H9 (cell line): Measurements from ENCODE around the gene MOGAT2. TPM values are rescaled to one million over a fixed set of nuclear protein-coding genes. Genes with fewer than 3 reads are reported as not detected.

Experiments
- DNase-seq: peaks from one replicate; pipeline ENCODE4 v3.0.0-alpha.2; 2017
- H2AFZ ChIP-seq: one replicate; pipeline ENCODE4 v1.6.1; 2013; ENCODE audit warnings: mild to moderate bottlenecking, low read length, control low read depth, moderate library complexity
- H2AK5ac ChIP-seq: 2 replicates; pipeline ENCODE4 v1.6.1; 2013; ENCODE audit warnings: low read length, control low read depth, mixed read lengths; ENCODE audit not compliant: insufficient read length
- H2BK120ac ChIP-seq: one replicate; pipeline ENCODE4 v1.6.1; 2013; ENCODE audit warnings: low read depth, mild to moderate bottlenecking, low read length, control low read depth, inconsistent platforms; ENCODE audit not compliant: poor library complexity, severe bottlenecking
- H2BK12ac ChIP-seq: 2 replicates; pipeline ENCODE4 v1.6.1; 2013; ENCODE audit warnings: low read length, control low read depth, mixed read lengths, low read depth; ENCODE audit not compliant: insufficient read length
- H2BK15ac ChIP-seq: 2 replicates; pipeline ENCODE4 v1.6.1; 2013; ENCODE audit warnings: low read depth, low read length, control low read depth
- H2BK20ac ChIP-seq: one replicate; pipeline ENCODE4 v1.6.1; 2013; ENCODE audit warnings: low read depth, mild to moderate bottlenecking, low read length, control low read depth, inconsistent platforms; ENCODE audit not compliant: poor library complexity, severe bottlenecking
- H2BK5ac ChIP-seq: 2 replicates; pipeline ENCODE4 v1.6.1; 2013; ENCODE audit warnings: low read length, control low read depth, mixed read lengths; ENCODE audit not compliant: insufficient read length
- H3K14ac ChIP-seq: 2 replicates; pipeline ENCODE4 v1.6.1; 2013; ENCODE audit warnings: low read length, control low read depth; ENCODE audit not compliant: insufficient read depth
- H3K18ac ChIP-seq: 2 replicates; pipeline ENCODE4 v1.6.1; 2013; ENCODE audit warnings: low read depth, mild to moderate bottlenecking, mixed read lengths, low read length, control low read depth; ENCODE audit not compliant: insufficient read length
- H3K23ac ChIP-seq: 2 replicates; pipeline ENCODE4 v1.6.1; 2013; ENCODE audit warnings: low read length, control low read depth, mixed read lengths, low read depth; ENCODE audit not compliant: insufficient read length
- H3K23me2 ChIP-seq: 2 replicates; pipeline ENCODE4 v1.6.1; 2013; ENCODE audit warnings: low read depth, mild to moderate bottlenecking, mixed read lengths, low read length, control low read depth; ENCODE audit not compliant: insufficient read length, poor library complexity, severe bottlenecking
- H3K27ac ChIP-seq: 2 replicates; pipeline ENCODE4 v1.5.1; 2013; ENCODE audit warnings: low read length, control low read depth, mixed read lengths, low read depth; ENCODE audit not compliant: insufficient read length
- H3K27me3 ChIP-seq: 2 replicates; pipeline ENCODE4 v1.6.1; 2013; ENCODE audit warnings: low read length, control low read depth, inconsistent platforms; ENCODE audit not compliant: insufficient read depth
- H3K4ac ChIP-seq: 2 replicates; pipeline ENCODE4 v1.6.1; 2013; ENCODE audit warnings: low read depth, mild to moderate bottlenecking, control low read depth, inconsistent platforms, low read length, moderate library complexity
- H3K4me1 ChIP-seq: 2 replicates; pipeline ENCODE4 v1.6.1; 2013; ENCODE audit warnings: low read length, control low read depth, inconsistent platforms; ENCODE audit not compliant: insufficient read depth
- H3K4me2 ChIP-seq: 2 replicates; pipeline ENCODE4 v1.6.1; 2013; ENCODE audit warnings: low read length, control low read depth, mixed read lengths; ENCODE audit not compliant: insufficient read length, insufficient read depth
- H3K56ac ChIP-seq: 2 replicates; pipeline ENCODE4 v1.6.1; 2013; ENCODE audit warnings: low read depth, mild to moderate bottlenecking, mixed read lengths, low read length, control low read depth; ENCODE audit not compliant: insufficient read length
- H3K79me1 ChIP-seq: 2 replicates; pipeline ENCODE4 v1.6.1; 2013; ENCODE audit warnings: low read depth, mild to moderate bottlenecking, moderate library complexity, low read length, control low read depth, inconsistent platforms; ENCODE audit not compliant: insufficient read depth, poor library complexity, severe bottlenecking
- H3K79me2 ChIP-seq: 2 replicates; pipeline ENCODE4 v1.6.1; 2013; ENCODE audit warnings: low read length, control low read depth, inconsistent platforms; ENCODE audit not compliant: insufficient read depth
- H3K9ac ChIP-seq: 2 replicates; pipeline ENCODE4 v1.6.1; 2013; ENCODE audit warnings: low read length, control low read depth, mixed read lengths; ENCODE audit not compliant: insufficient read length; ENCODE audit errors: extremely low read depth
- H3K9me3 ChIP-seq: one replicate; pipeline ENCODE4 v1.6.1; 2013; ENCODE audit warnings: low read depth, low read length, inconsistent platforms; ENCODE audit not compliant: control insufficient read depth
- H3T11ph ChIP-seq: one replicate; pipeline ENCODE4 v1.6.1; 2013; ENCODE audit warnings: mild to moderate bottlenecking, low read length, control low read depth, inconsistent platforms
- H4K20me1 ChIP-seq: one replicate; pipeline ENCODE4 v1.6.1; 2013; ENCODE audit not compliant: control insufficient read depth, insufficient read length, insufficient read depth
- H4K5ac ChIP-seq: 2 replicates; pipeline ENCODE4 v1.6.1; 2013; ENCODE audit warnings: low read depth, mild to moderate bottlenecking, mixed read lengths, low read length, control low read depth; ENCODE audit not compliant: insufficient read length
- H4K8ac ChIP-seq: replicated peaks from 2 replicates; pipeline ENCODE4 v1.6.1; 2013; ENCODE audit warnings: low read length, control low read depth, mixed read lengths, low read depth; ENCODE audit not compliant: insufficient read length
- H4K91ac ChIP-seq: 2 replicates; pipeline ENCODE4 v1.6.1; 2013; ENCODE audit warnings: low read depth, mild to moderate bottlenecking, moderate library complexity, mixed read lengths, low read length, control low read depth; ENCODE audit not compliant: insufficient read length
- H3K27ac Mint-ChIP-seq, 3 experiments: 2 replicates in 2 of 3; 3 replicates in 1 of 3; pipeline ENCODE4 v1.8.0; 2020 to 2021; ENCODE audit warnings: mixed read lengths in 3 of 3, mild to moderate bottlenecking in 1 of 3, moderate library complexity in 1 of 3
- H3K27me3 Mint-ChIP-seq: 2 replicates; pipeline ENCODE4 v1.8.0; 2021; ENCODE audit warnings: low read depth, mild to moderate bottlenecking, moderate library complexity, mixed read lengths
- H3K36me3 Mint-ChIP-seq, 3 experiments: 2 replicates in 2 of 3; 3 replicates in 1 of 3; pipeline ENCODE4 v1.8.0; 2020 to 2021; ENCODE audit warnings: low read depth in 3 of 3, mixed read lengths in 3 of 3; ENCODE audit not compliant: insufficient read depth in 1 of 3
- H3K4me1 Mint-ChIP-seq, 2 experiments: 2 replicates each; pipeline ENCODE4 v1.8.0; 2020; ENCODE audit warnings: mixed read lengths in 2 of 2
- H3K4me3 Mint-ChIP-seq, 2 experiments: 2 replicates in 1 of 2; 3 replicates in 1 of 2; pipeline ENCODE4 v1.8.0; 2020 to 2021; ENCODE audit warnings: mild to moderate bottlenecking in 2 of 2, mixed read lengths in 2 of 2, moderate library complexity in 1 of 2
- H3K9me3 Mint-ChIP-seq, 2 experiments: 2 replicates in 1 of 2; 3 replicates in 1 of 2; pipeline ENCODE4 v1.8.0; 2020; ENCODE audit warnings: mild to moderate bottlenecking in 2 of 2, mixed read lengths in 2 of 2, moderate library complexity in 1 of 2
- WGBS: extraction: QIAGEN DNeasy Blood & Tissue Kit; methylation state at CpG from one replicate; pipeline ENCODE4 v1.1.7; 2013; ENCODE audit warnings: missing lambda C conversion rate, low lambda C conversion rate, mixed read lengths; ENCODE audit not compliant: insufficient read length; ENCODE audit errors: extremely low coverage; 5-methylcytosine and 5-hydroxymethylcytosine counted together
- long read RNA-seq: library from polyadenylated mRNA; unstranded; transcript quantifications from one replicate; pipeline ENCODE4 v2.0.0, GENCODE V29; 2020
- total RNA-seq: library from RNA; stranded (reverse); gene quantifications from 2 replicates; pipeline ENCODE4 v1.2.1, GENCODE V29; 2021
- TF ChIP-seq, protein P1 (sequence below): fragments of 200-600 bp; sonication (generic); conservative IDR thresholded peaks from 3 replicates; pipeline ENCODE4 v1.8.0; 2021; ENCODE audit warnings: antibody characterized with exemption, mild to moderate bottlenecking

MOGAT2 gene
- total RNA-seq: not detected in 2 replicates
- long read RNA-seq: 0 reads

DNA sequence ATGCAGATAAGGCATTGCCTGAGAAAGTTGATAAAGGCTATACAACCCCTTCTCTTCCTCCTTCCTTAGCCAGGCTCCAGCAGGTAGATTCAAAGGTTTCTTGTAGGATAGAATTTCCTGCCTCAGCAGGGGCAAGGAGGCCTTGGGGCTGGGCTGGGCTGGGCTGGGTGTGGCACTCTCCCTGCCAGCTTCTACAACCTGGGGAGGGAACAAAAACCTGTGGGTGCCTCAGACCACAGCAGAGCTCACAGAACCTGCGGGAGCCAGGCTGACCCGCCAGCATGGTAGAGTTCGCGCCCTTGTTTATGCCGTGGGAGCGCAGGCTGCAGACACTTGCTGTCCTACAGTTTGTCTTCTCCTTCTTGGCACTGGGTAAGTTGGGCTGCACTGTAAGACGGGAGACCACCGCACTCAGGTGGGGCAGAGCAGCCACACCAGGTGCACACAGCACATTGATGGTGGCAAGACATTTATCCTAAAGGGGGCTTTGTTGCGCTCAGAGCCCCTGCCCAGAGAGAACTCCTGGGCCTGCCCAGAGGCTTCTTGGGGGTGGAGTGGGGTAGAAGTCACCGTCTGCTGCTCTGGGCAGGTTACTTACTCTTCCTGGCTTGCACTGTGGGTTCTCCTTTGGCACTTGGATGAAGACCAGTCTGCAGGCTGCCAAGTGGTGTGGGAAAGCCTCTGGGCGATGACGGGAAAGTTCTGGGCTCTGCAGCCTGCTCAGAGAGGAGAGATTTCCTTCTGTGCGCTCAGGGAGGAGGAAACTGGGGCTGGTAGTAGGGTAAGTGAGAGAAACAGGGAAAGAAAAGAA, at the start of gene MOGAT2:
TSS of gene MOGAT2 (plus strand) at position 231 of the 811 bp plus-strand sequence. CDS start at position 282, 51 bp downstream.
- Histone ChIP-seq H3K23ac (no peak within 1 kb of the TSS), H4K8ac (no peak within 1 kb of the TSS), H3K18ac (no peak within 1 kb of the TSS), H4K91ac (no peak within 1 kb of the TSS), H2AK5ac (no peak within 1 kb of the TSS), H4K5ac (no peak within 1 kb of the TSS), H3K4me1 (peaks cover 2% of the 10 kb centered on the region; the same call in 1 of the 2 replicates), H3K4me2 (no peak within 1 kb of the TSS), H3K23me2 (no peaks in the 10 kb centered on the region), H3K27ac (no peak within 1 kb of the TSS), H2BK5ac (no peak within 1 kb of the TSS), H4K20me1 (no peaks in the 10 kb centered on the region), H2BK15ac (no peak within 1 kb of the TSS), H3K4ac (no peak within 1 kb of the TSS), H2BK20ac (no peak within 1 kb of the TSS), H3K79me1 (no peaks in the 10 kb centered on the region), H2BK12ac (no peak within 1 kb of the TSS), H2BK120ac (no peak within 1 kb of the TSS), H3K14ac (no peak within 1 kb of the TSS), H3T11ph (no peak within 1 kb of the TSS), H3K27me3 (peaks cover 15% of the 10 kb centered on the region; the same call in 1 of the 2 replicates), H2AFZ (no peak within 1 kb of the TSS), H3K9me3 (no peaks in the 10 kb centered on the region), H3K56ac (no peak within 1 kb of the TSS), H3K9ac (no peak within 1 kb of the TSS), H3K79me2 (no peaks in the 10 kb centered on the region)
- TF ChIP-seq, protein P1, sequence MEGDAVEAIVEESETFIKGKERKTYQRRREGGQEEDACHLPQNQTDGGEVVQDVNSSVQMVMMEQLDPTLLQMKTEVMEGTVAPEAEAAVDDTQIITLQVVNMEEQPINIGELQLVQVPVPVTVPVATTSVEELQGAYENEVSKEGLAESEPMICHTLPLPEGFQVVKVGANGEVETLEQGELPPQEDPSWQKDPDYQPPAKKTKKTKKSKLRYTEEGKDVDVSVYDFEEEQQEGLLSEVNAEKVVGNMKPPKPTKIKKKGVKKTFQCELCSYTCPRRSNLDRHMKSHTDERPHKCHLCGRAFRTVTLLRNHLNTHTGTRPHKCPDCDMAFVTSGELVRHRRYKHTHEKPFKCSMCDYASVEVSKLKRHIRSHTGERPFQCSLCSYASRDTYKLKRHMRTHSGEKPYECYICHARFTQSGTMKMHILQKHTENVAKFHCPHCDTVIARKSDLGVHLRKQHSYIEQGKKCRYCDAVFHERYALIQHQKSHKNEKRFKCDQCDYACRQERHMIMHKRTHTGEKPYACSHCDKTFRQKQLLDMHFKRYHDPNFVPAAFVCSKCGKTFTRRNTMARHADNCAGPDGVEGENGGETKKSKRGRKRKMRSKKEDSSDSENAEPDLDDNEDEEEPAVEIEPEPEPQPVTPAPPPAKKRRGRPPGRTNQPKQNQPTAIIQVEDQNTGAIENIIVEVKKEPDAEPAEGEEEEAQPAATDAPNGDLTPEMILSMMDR: no peak
- Mint-ChIP-seq H3K27ac (no peak within 1 kb of the TSS; a peak in 1 of 7 replicates), H3K36me3 (no peaks in the 10 kb centered on the region), H3K27me3 (peaks cover 85% of the 10 kb centered on the region), H3K4me3 (no peak within 1 kb of the TSS), H3K9me3 (no peaks in the 10 kb centered on the region; a peak in 1 of 5 replicates), H3K4me1 (peaks cover 12 to 22% of the 10 kb centered on the region in 2 experiments)
- no peak for DNase-seq
- WGBS: no CpG with 5 or more reads among the region's 13 CpGs
